Choroid plexus epithelial cell (primary cell): Measurements from ENCODE around the gene TSPEAR.
"Not testable (repeated sequence)": the region's sequence is repeated elsewhere in the genome, so short reads cannot be mapped to it uniquely, and the experiment has no call there.

ENCODE experiments used
- DNase-seq: peaks from one replicate; pipeline ENCODE4 v3.0.0-alpha.2; 2010; ENCODE audit warnings: low read depth
- H3K4me3 ChIP-seq: 2 replicates; pipeline ENCODE4 v1.5.1; 2011; ENCODE audit warnings: low read depth, mild to moderate bottlenecking, control low read depth, low read length, moderate library complexity
- TF ChIP-seq, protein P1 (sequence below): conservative IDR thresholded peaks from 2 replicates; pipeline ENCODE4 v1.5.1; 2011; ENCODE audit warnings: low read depth, mild to moderate bottlenecking, control low read depth, inconsistent platforms, low read length, moderate library complexity

The TSPEAR gene

DNA sequence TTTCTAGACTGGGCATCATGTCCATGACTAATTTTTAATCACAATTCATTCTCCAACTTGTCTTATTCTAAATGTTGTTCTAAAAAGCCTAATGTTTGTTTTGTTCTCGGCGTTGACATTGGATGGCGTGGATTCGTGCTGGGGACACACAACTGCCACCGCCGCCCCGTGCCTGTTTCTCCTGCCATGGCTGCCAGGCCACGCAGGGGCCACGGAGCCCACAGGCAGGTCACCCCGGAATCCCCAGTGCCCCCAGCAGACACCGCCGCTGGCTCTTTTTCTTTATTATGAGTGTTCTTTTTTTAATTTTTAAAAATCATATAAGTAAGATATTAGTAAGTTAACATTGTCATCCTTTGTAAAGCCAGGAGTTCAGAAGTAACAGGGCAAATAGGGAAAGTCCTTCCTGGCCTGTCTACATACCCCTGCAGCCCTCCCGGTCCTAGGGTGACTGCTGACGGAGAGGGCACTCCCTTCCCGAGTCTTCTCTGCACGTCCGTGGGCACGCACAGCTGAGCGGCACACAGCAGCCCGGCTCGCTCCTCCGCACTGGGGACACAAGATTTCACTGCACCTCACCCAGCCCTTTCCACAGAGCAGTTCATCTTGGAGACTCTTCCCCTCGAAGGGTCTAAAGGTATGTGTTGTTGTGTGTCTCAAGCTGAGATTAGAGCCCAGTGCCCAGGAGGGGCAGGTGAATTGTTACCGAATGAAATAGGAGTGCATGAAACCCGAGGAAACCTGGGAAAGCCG is 203.5 kb downstream of the TSPEAR start:
- TF ChIP-seq, protein P1, sequence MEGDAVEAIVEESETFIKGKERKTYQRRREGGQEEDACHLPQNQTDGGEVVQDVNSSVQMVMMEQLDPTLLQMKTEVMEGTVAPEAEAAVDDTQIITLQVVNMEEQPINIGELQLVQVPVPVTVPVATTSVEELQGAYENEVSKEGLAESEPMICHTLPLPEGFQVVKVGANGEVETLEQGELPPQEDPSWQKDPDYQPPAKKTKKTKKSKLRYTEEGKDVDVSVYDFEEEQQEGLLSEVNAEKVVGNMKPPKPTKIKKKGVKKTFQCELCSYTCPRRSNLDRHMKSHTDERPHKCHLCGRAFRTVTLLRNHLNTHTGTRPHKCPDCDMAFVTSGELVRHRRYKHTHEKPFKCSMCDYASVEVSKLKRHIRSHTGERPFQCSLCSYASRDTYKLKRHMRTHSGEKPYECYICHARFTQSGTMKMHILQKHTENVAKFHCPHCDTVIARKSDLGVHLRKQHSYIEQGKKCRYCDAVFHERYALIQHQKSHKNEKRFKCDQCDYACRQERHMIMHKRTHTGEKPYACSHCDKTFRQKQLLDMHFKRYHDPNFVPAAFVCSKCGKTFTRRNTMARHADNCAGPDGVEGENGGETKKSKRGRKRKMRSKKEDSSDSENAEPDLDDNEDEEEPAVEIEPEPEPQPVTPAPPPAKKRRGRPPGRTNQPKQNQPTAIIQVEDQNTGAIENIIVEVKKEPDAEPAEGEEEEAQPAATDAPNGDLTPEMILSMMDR: no peak
- H3K4me3 ChIP-seq: no peak overlapping the region
- DNase-seq: no peak

DNA sequence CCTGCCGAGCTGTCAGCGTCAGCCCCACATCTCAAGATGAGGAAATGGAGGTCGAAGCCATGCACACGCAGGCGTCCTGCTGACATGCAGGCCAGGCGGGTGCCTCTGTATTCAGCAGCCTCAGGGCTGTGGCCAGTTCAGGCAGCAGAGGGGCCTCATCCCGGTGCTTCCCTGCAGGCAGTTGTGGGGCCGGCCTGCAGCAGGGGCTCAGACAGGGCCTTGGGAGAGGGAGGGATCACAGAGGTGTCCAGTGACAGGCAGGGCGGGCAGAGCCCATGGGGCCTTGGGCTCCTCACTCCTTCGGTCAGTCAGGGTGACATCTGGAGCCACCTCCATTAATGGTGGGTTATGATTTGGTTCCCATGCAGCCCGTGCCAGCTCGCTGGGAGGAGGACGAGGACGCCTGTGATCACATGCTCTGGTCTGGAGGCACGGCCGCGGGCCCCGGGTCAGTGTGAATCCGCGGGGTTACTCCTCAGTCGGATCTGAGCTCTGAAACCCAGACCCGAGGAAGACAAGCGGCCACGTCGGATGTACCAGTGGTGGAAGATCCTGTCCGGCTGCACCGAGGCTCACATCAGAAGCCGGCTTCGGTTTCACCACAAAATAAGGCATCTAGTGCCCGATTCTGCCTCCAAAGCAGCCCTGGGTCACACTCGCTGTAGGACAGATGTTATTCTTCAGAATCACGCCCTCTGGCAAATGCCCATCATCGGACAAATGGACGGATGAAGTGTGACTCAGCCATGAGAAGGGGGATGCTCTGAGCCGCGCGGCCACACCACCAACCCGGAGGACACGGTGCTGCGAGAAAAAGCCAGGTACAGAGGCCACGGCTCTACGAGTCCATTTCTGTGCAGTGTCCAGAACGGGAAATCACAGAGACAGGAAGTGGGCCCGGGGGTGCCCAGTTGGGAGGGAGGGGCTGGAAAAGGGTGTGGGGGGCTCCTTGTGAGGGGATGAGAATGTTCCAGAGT is 204.8 kb downstream of the TSPEAR start:
- H3K4me3 ChIP-seq: no peak overlapping the region
- no peak for DNase-seq
- TF ChIP-seq, protein P1: no peak

DNA sequence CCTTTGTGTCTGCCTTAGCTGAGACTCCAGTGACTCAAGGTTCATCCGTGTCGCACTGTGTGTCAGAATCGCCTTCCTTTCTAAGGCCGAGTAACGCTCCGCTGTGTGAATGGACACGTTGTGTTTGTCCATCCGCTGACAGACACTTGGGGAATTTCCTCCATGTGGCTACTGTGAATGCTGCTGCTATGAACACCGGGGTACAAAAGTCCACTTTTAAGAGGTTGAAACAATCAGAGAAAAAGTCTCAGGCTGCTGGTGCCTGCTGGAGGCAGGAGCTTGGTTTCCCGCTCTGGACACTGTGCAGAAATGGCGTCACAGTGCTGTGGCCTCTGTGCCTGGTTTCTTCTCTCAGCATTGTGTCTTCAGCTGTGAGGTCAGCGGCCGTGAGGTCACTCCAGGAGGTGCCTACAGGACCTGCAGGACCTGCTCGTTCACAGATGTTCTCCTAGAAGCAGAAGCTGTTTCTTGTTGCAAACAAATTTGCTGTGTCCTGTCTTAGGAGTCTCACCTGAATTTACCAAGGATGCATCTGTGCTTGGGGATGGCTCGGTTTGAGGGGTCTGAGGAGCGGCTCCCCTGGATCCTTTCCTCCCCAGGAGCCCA is 205.6 kb downstream of the TSPEAR start:
- H3K4me3 ChIP-seq: no peak overlapping the region
- DNase-seq: no peak
- TF ChIP-seq, protein P1: no peak

DNA sequence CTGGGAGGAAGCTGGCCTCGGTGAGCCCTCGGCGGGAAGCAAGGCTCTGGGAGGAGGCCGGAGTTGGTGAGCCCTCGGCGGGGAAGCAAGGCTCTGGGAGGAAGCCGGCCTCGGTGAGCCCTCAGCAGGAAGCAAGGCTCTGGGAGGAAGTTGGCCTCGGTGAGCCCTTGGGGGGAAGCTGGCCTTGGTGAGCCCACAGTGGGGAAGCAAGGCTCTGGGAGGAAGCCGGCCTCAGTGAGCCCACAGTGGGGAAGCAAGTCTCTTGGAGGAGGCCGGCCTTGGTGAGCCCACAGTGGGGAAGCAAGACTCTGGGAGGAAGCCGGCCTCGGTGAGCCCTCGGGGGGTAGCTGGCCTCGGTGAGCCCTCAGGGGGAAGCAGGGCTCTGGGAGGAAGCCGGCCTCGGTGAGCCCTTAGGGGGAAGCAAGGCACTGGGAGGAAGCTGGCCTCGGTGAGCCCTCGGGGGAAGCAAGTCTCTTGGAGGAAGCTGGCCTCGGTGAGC is 207.4 kb downstream of the TSPEAR start:
- TF ChIP-seq, protein P1: no peak
- DNase-seq: no peak
- no peak overlapping the region for H3K4me3 ChIP-seq

DNA sequence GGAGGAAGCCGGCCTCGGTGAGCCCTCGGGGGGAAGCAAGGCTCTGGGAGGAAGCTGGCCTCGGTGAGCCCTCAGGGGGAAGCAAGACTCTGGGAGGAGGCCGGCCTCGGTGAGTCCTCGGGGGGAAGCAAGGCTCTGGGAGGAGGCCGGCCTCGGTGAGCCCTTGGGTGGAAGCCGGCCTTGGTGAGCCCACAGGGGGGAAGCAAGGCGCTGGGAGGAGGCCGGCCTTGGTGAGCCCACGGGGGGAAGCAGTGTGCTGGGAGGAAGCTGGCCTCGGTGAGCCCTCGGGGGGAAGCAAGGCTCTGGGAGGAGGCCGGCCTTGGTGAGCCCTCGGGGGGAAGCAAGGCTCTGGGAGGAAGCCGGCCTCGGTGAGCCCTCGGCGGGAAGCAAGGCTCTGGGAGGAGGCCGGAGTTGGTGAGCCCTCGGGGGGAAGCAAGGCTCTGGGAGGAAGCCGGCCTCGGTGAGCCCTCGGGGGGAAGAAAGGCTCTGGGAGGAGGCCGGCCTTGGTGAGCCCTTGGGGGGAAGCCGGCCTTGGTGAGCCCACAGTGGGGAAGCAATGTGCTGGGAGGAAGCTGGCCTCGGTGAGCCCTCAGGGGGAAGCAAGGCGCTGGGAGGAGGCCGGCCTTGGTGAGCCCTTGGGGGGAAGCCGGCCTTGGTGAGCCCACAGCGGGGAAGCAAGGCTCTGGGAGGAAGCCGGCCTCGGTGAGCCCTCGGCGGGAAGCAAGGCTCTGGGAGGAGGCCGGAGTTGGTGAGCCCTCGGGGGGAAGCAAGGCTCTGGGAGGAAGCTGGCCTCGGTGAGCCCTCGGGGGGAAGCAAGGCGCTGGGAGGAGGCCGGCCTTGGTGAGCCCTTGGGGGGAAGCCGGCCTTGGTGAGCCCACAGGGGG is 208.1 kb downstream of the TSPEAR start:
- DNase-seq, H3K4me3 ChIP-seq: not testable (repeated sequence)

DNA sequence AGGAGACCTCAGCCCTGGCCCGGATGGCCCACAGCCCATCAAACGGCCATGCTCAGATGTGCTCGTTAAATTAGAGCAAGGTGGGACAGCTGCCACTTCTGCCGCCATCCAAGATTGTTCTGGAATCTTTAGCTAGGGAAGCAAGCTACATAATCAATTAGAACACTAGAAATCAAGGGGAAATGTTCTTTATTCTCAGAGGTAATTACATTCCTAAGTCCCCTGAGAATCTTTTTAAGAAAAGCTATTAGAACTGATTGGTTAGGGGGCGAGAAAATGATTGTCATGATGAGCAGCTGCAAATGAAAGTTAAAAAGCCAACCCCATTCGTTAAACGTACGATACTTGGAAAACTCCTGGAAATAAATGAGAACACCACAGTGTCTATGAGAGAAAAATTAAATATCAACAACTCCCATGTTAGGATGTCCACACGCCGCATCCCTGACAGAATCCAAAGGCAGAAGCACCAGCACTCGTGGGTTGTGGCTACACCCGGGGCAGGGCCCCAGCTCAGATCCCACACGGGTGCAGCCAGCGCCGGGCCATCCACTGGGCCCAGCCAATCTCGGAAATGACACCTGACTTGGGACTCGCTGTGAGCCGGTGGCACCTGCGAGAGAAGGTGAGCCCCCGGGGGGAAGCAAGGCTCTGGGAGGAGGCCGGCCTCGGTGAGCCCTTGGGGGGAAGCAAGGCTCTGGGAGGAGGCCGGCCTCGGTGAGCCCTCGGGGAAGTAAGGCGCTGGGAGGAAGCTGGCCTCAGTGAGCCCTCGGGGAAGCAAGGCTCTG is 209.0 kb downstream of the TSPEAR start:
- DNase-seq: no peak
- TF ChIP-seq, protein P1: no peak

More for the DNA sequence above, 209.0 kb downstream of the TSPEAR start:
- H3K4me3 ChIP-seq: no peak overlapping the region
